ENCODE results near the gene PPFIBP2. TPM values are rescaled to one million over a fixed set of nuclear protein-coding genes. Genes with fewer than 3 reads are reported as not detected.
A peak's percentile ranks its signal among the peaks of the same experiment; 100 is the strongest.

The PPFIBP2 gene
- total RNA-seq, 1 experiment from 2014 or later: 5.7 TPM

DNA sequence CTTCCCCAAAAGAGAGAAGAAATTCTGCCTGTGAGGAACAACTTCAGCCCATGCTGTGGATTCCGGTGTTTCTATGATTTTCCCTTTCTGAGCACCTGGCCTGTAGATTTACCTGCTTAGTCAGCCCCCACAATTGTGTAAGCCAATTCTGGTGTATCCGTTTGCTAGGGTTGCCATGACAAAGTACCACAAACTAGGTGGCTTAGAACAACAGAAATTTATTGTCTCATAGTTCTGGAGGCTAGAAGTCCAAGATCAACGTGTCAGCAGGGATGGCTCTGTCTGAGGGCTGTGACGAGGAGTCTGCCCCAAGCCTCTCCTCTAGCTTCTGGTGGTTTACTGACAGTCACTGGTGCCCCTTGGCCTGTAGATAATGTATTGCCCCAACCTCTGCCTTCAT is 175.4 kb downstream of the PPFIBP2 start:
- Histone ChIP-seq H3K4me1 (ENCODE audit: insufficient read depth, low read length, poor library complexity, severe bottlenecking) (no peaks in the 10 kb centered on the region), H3K4me3 (ENCODE audit: low read depth, low read length, poor library complexity, severe bottlenecking) (no peak overlapping the region), H3K27me3 (replicated peaks; ENCODE audit: insufficient read depth, low read depth, low read length, poor library complexity) (peaks cover 15% of the 10 kb centered on the region), H3K36me3 (ENCODE audit: insufficient read depth, low read length, poor library complexity, severe bottlenecking) (no peaks in the 10 kb centered on the region), H3K9me3 (ENCODE audit: low read depth, low read length, poor library complexity, severe bottlenecking) (no peaks in the 10 kb centered on the region), H3K27ac (ENCODE audit: low read depth, low read length, poor library complexity, severe bottlenecking) (no peak overlapping the region)
- TF ChIP-seq, protein P1, sequence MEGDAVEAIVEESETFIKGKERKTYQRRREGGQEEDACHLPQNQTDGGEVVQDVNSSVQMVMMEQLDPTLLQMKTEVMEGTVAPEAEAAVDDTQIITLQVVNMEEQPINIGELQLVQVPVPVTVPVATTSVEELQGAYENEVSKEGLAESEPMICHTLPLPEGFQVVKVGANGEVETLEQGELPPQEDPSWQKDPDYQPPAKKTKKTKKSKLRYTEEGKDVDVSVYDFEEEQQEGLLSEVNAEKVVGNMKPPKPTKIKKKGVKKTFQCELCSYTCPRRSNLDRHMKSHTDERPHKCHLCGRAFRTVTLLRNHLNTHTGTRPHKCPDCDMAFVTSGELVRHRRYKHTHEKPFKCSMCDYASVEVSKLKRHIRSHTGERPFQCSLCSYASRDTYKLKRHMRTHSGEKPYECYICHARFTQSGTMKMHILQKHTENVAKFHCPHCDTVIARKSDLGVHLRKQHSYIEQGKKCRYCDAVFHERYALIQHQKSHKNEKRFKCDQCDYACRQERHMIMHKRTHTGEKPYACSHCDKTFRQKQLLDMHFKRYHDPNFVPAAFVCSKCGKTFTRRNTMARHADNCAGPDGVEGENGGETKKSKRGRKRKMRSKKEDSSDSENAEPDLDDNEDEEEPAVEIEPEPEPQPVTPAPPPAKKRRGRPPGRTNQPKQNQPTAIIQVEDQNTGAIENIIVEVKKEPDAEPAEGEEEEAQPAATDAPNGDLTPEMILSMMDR (conservative IDR thresholded peaks at IDR 0.05; ENCODE audit: low read depth, low read length): no peak
- TF ChIP-seq EZH2 (IDR thresholded peaks at IDR 0.05; ENCODE audit: borderline replicate concordance, low read depth, low read length, poor library complexity, severe bottlenecking): no peak
- BruUV-seq (replicated peaks): no TSS peak
- ChIA-PET CTCF (interaction anchor here (2.0 kb wide), 1 partner anchor 118 kb away, joined by 7 read pairs; no protein-coding TSS in a partner anchor), POLR2A (ENCODE audit: low non-redundant PET) (no interaction called here)
- intact Hi-C loops (cut with micrococcal nuclease; ENCODE audit: unreplicated experiment): no loop called here
- no peak for DNase-seq (ENCODE audit: low spot score)

DNA sequence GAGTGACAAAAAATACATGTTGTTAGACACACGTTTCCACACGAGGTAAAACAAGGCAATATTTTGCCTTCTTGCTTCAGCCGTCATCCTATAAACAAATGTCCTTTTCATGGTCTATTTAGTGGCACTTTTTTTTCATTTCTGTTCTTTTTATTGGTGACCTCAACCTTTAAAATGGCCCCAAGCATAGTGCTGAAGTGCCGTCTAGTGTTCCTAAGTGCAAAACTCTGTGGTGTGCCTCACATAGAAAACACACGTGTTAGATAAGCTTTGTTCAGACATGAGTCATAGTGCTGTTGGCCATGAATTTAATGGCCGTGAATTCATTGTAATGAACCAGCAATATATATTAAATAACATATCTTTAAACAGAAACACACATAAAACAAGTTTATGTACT is 176.8 kb downstream of the PPFIBP2 start:
- Histone ChIP-seq H3K27me3 (replicated peaks; ENCODE audit: insufficient read depth, low read depth, low read length, poor library complexity) (peaks cover 16% of the 10 kb centered on the region), H3K27ac (ENCODE audit: low read depth, low read length, poor library complexity, severe bottlenecking) (no peak overlapping the region), H3K36me3 (ENCODE audit: insufficient read depth, low read length, poor library complexity, severe bottlenecking) (no peaks in the 10 kb centered on the region), H3K9me3 (ENCODE audit: low read depth, low read length, poor library complexity, severe bottlenecking) (no peaks in the 10 kb centered on the region), H3K4me3 (ENCODE audit: low read depth, low read length, poor library complexity, severe bottlenecking) (no peak overlapping the region), H3K4me1 (ENCODE audit: insufficient read depth, low read length, poor library complexity, severe bottlenecking) (no peaks in the 10 kb centered on the region)
- peak; percentile 54 for DNase-seq (ENCODE audit: low spot score)
- TF ChIP-seq, protein P1 (conservative IDR thresholded peaks at IDR 0.05; ENCODE audit: low read depth, low read length): peak; percentile 42
- TF ChIP-seq EZH2 (IDR thresholded peaks at IDR 0.05; ENCODE audit: borderline replicate concordance, low read depth, low read length, poor library complexity, severe bottlenecking): no peak
- ChIA-PET CTCF (interaction anchor here (0.6 to 1.1 kb wide), 5 partner anchors 34 to 878 kb away, joined by 3 read pairs; no protein-coding TSS in a partner anchor), POLR2A (ENCODE audit: low non-redundant PET) (no interaction called here)
- BruUV-seq (replicated peaks): no TSS peak
- intact Hi-C loops (cut with micrococcal nuclease; ENCODE audit: unreplicated experiment): loop anchor here (2.0 to 10.0 kb wide), 5 partner anchors 178 to 878 kb away; partner anchors contain the start of gene PPFIBP2

DNA sequence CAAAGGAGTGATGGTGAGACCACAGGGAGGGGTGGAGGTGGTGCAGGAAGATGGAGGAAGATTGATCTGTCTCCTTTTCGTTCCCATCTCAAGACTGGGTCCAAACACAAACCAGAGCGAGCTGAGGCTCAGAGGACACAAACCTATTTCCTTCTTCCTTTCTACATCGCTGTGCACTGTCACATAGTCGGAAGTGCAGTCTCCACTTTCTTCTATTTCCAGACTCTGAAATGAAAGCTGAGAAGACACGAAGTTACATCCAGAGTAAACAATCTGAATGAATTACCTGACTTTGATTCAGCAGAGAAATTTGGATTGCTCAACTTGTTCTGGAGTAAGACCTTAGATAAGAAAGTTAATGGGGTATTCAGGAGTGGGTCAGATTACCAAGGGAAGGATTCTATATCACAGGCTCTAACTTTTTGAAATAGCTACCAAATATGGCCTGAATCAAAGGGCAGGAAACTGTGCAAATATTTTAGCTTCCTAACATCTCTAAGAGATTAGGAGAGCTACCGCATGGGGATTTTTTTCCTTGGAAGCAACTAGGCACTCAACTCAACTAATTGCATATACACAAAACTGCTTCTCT is 178.1 kb downstream of the PPFIBP2 start:
- H3K27me3 ChIP-seq (replicated peaks; ENCODE audit: insufficient read depth, low read depth, low read length, poor library complexity): peaks cover 16% of the 10 kb centered on the region
- DNase-seq (ENCODE audit: low spot score): no peak
- BruUV-seq (replicated peaks): no TSS peak
- CTCF ChIA-PET: interaction anchor here (0.6 to 1.1 kb wide), 3 partner anchors 35 to 594 kb away, joined by 3 to 7 read pairs (median 3); no protein-coding TSS in a partner anchor
- intact Hi-C loops (cut with micrococcal nuclease; ENCODE audit: unreplicated experiment): loop anchor here (2.0 to 10.0 kb wide), 5 partner anchors 180 to 880 kb away; partner anchors contain the start of gene PPFIBP2
- no peaks in the 10 kb centered on the region for H3K4me1 ChIP-seq (ENCODE audit: insufficient read depth, low read length, poor library complexity, severe bottlenecking)
- H3K36me3 ChIP-seq (ENCODE audit: insufficient read depth, low read length, poor library complexity, severe bottlenecking): no peaks in the 10 kb centered on the region
- no peaks in the 10 kb centered on the region for H3K9me3 ChIP-seq (ENCODE audit: low read depth, low read length, poor library complexity, severe bottlenecking)
- H3K4me3 ChIP-seq (ENCODE audit: low read depth, low read length, poor library complexity, severe bottlenecking): no peak overlapping the region
- POLR2A ChIA-PET (ENCODE audit: low non-redundant PET): no interaction called here
- no peak overlapping the region for H3K27ac ChIP-seq (ENCODE audit: low read depth, low read length, poor library complexity, severe bottlenecking)
- TF ChIP-seq EZH2 (IDR thresholded peaks at IDR 0.05; ENCODE audit: borderline replicate concordance, low read depth, low read length, poor library complexity, severe bottlenecking): no peak
- TF ChIP-seq, protein P1 (conservative IDR thresholded peaks at IDR 0.05; ENCODE audit: low read depth, low read length): no peak
